Activated T-helper 1 cell treated with anti-CD3 and anti-CD28 coated beads, Interleukin-12 subunit alpha, Interleukin-12 subunit beta, Interleukin-2, Interleukin-4 antibody, amounts not matched to agents 30 ng/mL and 10 ng/mL and 1 ng/mL, durations not matched to agents 14 hours and 24 hours and 36 hours (primary cell): Measurements from ENCODE around the gene C1QB. TPM values are rescaled to one million over a fixed set of nuclear protein-coding genes. Genes with fewer than 3 reads are reported as not detected.

Source experiments
- total RNA-seq: library from RNA; stranded (reverse); gene quantifications from 2 replicates; pipeline ENCODE4 v1.2.3, GENCODE V29; 2022

C1QB gene
- total RNA-seq, 1 donor from 2014 or later = not detected

Other genes with a start within 250 kb of the C1QB start
- gene ZBTB40, start 201.4 kb upstream of the C1QB start, total RNA-seq = 19.5 and 20.0 TPM in 2 replicates
- not detected in 2 replicates for gene EPHA8, start 89.7 kb upstream of the C1QB start, total RNA-seq
- not detected in 2 replicates for gene C1QA, start 16.6 kb upstream of the C1QB start, total RNA-seq
- gene C1QC, start 9.6 kb upstream of the C1QB start, total RNA-seq = not detected in 2 replicates
- not detected in 2 replicates for gene EPHB2, start 57.6 kb downstream of the C1QB start, total RNA-seq